Retinal pigment epithelial cell (primary cell): ENCODE measurements around the gene FAM186B.

ENCODE experiments used
- DNase-seq: peaks from one replicate; pipeline ENCODE4 v3.0.0-alpha.2; 2010; ENCODE audit warnings: low read depth
- H3K4me3 ChIP-seq: 2 replicates; pipeline ENCODE4 v1.5.1; 2011; ENCODE audit warnings: mild to moderate bottlenecking, low read length, control low read depth, moderate library complexity
- TF ChIP-seq, protein P1 (sequence below): conservative IDR thresholded peaks from 2 replicates; pipeline ENCODE4 v1.5.1; 2011; ENCODE audit warnings: low read depth, low read length, control low read depth, inconsistent platforms

Gene FAM186B

DNA sequence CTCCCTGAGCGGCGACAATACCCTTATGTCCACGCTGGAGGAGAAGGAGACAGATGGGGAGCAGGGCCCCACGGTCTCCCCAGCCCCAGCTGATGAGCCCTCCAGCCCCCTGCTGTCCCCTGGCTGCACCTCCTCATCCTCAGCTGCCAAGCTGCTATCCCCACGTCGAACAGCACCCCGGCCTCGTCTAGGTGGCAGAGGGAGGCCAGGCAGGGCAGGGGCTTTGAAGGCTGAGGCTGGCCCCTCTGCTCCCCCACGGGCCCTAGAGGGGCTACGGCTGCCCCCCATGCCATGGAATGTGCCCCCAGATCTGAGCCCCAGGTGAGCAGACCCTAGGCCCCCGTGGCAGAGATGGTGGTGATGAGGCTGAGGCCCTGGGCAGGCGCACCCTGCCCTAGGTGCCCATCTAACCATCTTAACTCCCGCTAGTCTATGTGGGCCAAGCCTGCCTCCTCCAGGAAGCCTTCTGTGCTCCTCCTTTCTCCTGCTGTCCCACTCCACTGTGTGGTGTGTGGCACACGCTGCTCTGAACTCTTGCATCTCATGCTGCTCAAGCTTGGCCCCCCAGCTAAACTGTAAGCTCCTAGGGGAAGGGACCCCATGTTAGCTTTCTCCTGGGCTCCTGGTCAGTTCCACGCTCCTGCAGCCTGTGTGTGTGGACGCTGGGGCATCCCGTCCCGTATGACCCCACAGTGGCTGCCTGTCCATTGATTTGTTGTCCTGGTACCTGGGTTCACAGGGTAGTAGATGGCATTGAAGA lies 49.6 kb downstream of the FAM186B start:
- DNase-seq, result no peak
- no peak overlapping the region for H3K4me3 ChIP-seq
- TF ChIP-seq, protein P1, sequence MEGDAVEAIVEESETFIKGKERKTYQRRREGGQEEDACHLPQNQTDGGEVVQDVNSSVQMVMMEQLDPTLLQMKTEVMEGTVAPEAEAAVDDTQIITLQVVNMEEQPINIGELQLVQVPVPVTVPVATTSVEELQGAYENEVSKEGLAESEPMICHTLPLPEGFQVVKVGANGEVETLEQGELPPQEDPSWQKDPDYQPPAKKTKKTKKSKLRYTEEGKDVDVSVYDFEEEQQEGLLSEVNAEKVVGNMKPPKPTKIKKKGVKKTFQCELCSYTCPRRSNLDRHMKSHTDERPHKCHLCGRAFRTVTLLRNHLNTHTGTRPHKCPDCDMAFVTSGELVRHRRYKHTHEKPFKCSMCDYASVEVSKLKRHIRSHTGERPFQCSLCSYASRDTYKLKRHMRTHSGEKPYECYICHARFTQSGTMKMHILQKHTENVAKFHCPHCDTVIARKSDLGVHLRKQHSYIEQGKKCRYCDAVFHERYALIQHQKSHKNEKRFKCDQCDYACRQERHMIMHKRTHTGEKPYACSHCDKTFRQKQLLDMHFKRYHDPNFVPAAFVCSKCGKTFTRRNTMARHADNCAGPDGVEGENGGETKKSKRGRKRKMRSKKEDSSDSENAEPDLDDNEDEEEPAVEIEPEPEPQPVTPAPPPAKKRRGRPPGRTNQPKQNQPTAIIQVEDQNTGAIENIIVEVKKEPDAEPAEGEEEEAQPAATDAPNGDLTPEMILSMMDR, result no peak

DNA sequence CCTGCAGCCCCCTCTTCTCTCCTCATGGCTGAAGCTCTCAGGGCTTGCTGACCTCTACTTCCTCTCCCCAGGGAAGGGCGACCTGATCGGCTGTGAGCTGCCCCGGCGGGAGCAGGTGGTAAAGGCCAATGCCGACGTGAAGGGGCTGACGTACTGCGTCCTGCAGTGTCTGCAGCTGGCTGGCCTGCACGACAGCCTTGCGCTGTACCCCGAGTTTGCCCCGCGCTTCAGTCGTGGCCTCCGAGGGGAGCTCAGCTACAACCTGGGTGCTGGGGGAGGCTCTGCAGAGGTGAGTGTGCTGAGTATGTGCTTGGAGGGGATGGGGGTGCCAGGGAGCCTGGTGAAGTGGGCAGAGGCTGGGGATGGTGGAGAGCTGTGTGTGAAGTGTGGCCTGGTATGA lies 51.2 kb downstream of the FAM186B start:
- TF ChIP-seq, protein P1, result no peak
- DNase-seq, result no peak
- H3K4me3 ChIP-seq, result no peak overlapping the region

DNA sequence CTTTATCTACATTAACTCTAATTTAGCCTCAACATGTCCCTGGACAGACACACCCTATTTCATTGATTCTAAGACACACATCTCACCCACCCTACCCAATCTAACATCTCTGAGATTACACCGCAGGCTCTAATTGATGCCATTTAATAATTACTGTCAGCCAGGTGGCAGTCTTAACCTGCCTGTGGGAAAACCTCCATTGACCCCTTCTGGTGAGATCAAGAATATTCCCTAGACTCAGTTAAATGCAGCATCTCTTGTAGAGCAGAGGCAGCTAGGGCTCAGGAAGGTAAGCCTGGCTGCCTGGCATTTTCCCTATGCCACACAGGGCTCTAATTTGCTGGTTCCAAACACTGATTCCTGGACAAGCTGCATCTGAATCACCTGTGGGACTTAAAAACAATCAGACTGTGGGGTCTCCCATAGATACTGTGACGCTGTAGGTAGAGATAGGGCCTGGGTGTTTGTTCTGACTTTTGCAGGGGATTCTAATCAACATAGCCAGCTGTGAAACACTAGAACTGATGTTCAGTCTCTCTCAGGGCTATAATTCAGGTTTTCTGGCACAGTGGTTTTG lies 51.8 kb downstream of the FAM186B start:
- no peak overlapping the region for H3K4me3 ChIP-seq
- no peak for DNase-seq
- TF ChIP-seq, protein P1, result peak; percentile 52

DNA sequence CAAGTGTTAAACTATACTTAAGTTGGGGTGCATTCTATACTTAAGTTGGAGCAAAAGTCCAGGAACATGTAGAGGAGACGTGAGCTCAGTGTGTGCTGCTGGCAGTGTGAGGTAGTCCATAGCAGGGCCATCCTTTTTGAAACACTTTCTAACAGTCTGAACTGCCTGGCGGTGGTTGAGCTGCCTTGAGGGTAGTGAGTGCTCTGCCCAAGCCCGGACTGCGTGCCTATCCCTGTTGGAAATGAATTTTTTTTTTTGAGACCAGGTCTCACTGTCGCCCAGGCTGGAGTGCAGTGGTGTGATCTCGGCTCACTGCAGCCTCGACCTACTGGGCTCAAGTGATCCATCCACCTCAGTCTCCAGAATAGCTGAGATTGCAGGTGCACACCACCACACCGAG lies 52.5 kb downstream of the FAM186B start:
- TF ChIP-seq, protein P1, result no peak
- DNase-seq, result no peak
- H3K4me3 ChIP-seq, result no peak overlapping the region

DNA sequence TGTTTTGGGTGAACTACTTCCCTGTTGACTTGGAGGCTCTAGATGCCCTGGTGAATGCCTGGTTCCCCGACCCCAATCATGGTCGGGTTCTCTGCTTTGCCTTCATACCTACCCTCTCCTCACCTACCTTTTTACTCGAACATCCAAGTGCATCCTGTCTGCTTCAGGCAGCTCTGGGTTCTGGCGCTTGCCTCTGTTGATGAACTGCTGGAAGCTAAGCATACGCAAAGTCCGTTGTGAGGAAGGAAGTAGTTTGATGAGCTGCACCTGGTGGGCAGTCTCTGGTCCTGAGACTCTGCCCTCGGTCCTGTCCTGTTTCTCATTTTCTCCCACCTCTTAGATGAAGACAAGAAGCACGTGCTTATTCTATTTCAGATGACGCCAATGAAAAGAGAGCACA lies 53.0 kb downstream of the FAM186B start:
- DNase-seq, result no peak
- TF ChIP-seq, protein P1, result no peak
- no peak overlapping the region for H3K4me3 ChIP-seq

DNA sequence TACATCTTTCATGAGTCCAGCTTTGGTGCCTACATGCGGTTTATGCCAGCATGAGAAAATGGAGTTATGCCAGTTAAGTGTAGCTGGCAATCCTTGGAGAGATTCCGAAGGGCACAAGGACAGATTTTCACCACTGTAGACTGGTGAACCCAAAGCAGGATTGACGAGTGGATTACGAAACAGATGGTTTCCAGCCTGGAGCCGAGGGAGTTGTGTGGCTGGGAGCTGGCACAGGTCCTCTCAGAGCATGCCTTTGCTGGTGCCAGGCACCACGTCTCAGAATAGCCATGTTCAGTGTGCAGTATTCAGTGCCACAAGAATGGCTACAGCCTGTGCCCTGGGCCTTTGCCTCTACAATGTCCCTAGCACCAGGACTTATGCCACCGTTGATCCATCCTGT lies 53.4 kb downstream of the FAM186B start:
- no peak for DNase-seq
- H3K4me3 ChIP-seq, result no peak overlapping the region
- TF ChIP-seq, protein P1, result no peak

DNA sequence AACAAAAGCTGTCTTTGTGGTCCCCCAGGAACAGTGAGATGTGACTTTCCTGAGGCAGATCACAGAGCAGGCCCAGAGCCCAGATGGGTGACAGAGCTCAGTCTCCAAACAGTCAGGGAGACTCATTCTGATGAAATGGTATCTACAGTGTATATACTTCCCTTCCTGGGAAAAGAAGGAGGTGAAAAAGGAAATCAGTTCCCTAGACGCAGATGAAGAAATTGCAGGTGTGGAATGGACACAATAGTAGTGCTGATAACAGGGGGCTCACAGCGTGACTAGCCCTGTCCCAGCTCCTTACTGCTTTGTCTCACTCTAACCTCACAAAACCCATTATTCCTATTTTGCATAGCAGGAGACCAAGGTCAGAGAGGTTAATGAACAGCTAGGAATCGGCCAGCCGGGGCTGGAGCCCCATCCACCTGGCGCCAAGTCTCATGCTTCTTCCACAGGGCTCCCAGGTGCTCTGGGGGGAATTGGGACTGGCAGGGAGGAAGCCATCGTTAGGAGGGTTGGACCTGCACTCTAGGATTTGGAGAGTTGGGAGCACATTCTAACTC lies 54.7 kb downstream of the FAM186B start:
- DNase-seq, result no peak
- no peak overlapping the region for H3K4me3 ChIP-seq
- TF ChIP-seq, protein P1, result no peak
